AG10803 (cell line): ENCODE measurements around the gene PINLYP.

Experiments
- DNase-seq: peaks from one replicate; pipeline ENCODE4 v3.0.0; 2010; ENCODE audit warnings: low read depth
- H3K4me3 ChIP-seq: 2 replicates; pipeline ENCODE4 v1.5.1; 2011; ENCODE audit warnings: mild to moderate bottlenecking, low read length, control low read depth
- TF ChIP-seq, protein P1 (sequence below): conservative IDR thresholded peaks from 2 replicates; pipeline ENCODE4 v1.5.1; 2011; ENCODE audit warnings: mild to moderate bottlenecking, low read length, control low read depth, inconsistent platforms

Gene PINLYP

DNA sequence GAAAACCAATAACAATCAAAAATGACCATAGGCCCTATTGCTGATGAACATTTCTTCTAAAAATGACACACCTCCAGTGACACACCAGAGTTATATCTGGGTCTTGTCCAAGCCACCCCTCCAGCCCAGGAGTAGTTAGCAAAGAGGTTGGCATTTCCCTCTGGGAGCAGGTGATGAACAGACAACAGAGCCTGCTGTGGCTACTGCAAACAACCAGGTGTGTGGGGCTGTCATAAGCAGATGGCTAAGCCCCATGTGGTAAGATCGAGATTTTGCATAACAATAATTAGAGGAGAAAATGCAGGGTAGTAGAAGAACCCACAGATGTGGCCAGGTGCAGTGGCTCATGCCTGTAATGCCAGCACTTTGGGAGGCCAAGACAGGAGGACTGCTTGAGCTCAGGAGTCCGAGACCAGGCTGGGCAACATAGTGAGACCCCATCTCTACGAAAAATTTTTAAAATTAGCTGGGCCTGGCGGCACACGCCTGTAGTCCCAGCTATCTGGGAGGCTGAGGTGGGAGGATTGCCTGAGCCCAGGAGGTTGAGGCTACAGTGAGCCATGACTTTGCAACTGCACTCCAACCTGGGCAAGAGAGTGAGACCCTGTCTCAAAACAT is 5.3 kb upstream of the PINLYP start:
- no peak for DNase-seq
- TF ChIP-seq, protein P1, sequence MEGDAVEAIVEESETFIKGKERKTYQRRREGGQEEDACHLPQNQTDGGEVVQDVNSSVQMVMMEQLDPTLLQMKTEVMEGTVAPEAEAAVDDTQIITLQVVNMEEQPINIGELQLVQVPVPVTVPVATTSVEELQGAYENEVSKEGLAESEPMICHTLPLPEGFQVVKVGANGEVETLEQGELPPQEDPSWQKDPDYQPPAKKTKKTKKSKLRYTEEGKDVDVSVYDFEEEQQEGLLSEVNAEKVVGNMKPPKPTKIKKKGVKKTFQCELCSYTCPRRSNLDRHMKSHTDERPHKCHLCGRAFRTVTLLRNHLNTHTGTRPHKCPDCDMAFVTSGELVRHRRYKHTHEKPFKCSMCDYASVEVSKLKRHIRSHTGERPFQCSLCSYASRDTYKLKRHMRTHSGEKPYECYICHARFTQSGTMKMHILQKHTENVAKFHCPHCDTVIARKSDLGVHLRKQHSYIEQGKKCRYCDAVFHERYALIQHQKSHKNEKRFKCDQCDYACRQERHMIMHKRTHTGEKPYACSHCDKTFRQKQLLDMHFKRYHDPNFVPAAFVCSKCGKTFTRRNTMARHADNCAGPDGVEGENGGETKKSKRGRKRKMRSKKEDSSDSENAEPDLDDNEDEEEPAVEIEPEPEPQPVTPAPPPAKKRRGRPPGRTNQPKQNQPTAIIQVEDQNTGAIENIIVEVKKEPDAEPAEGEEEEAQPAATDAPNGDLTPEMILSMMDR: no peak
- no peak overlapping the region for H3K4me3 ChIP-seq

DNA sequence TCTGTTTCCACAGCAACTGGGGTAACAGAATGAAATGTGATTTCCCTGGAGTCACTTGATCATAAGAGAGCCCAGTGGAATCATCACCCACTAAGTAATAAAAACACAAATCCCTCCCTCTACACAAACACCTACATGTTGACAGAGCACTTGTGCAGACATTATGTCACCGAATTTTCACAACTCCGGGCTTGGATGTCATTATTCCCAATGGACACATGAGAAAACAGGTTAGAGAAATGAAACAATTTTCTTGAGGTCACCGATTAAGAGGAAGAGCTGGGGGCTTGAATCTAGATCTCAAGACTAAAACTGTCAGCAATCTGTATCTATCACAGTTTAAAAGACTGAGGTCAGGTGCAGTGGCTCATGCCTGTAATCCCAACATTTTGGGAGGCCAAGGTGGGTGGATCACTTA is 3.4 kb upstream of the PINLYP start:
- TF ChIP-seq, protein P1: no peak
- no peak overlapping the region for H3K4me3 ChIP-seq
- no peak for DNase-seq

DNA sequence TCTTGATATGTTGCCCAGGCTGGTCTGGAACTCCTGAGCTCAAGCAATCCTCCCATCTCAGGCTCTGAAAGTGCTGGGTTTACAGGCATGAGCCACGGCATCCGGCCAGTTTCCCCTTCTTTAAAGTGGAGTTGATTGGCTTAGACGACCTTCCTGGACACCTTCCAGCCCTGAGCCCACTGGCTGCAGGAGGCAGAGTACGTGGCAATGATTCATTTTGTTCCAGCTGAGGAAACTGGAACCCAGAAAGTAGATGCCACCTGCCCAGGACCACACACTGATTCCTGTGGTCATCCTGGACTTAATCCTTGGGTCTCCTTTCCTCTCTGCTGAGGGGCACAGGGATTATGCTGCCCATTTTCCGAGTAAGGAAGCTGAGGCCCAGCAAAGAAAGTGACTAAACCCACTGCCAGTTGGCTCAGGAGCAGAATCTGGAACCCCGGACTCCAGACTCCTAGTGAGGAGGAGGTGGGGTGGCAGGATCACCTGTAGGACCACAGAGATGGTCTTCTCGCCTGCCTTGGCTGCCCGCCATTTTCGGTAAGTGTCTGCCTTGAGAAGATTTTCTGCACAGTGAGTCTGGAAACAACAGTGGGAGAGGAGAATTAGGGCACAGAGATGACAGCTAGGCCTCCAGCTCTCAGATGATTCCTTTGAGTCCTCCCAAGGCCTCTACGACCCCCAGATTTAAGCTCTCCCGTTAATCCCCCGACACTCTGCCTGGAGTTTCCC is 1.0 kb upstream of the PINLYP start:
- TF ChIP-seq, protein P1: no peak
- no peak for DNase-seq
- H3K4me3 ChIP-seq: peak overlapping the region; percentile 94

DNA sequence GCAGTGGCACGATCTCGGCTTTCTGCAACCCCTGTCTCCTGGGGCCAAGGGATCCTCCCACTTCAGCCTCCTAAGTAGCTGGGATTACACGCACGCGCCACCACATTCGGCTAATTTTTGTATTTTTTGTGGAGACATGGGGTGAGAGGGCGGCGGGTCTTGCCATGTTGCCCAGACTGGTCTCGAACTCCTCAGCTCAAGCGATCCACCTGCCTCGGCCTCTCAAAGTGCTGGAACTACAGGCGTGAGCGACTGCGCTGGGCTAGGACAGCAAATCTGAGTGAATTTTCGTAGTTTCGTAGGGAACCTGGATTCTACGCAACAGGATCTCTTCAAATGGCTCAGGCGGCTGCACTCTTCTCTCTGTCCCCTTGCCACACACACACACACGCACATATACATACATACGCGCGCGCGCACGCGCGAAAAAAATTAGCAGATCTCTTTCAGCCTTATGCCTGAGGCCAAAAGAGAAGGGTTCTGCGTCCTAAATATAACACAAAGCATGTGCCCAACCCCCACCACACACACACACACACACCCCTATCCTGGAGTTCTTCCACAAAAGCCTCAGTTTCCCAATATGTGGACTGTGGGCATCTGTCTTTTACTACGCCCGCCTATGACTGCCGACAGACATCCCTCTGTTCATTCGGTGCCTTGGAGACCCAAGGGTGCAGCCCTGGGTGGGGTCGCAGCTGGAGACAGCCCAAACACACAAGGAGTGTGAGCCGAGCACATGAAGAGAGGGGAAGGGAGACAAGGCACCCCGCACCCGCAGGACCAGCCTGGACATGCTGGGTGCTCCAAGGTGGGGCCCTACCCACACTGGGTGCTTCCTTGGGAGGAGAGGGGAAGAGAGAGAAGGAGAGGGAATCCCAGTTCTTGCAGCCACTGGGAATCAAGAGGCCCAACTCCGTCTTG is 616 bp downstream of the PINLYP start:
- TF ChIP-seq, protein P1: no peak
- peak overlapping the region; percentile 60 for H3K4me3 ChIP-seq
- no peak for DNase-seq

DNA sequence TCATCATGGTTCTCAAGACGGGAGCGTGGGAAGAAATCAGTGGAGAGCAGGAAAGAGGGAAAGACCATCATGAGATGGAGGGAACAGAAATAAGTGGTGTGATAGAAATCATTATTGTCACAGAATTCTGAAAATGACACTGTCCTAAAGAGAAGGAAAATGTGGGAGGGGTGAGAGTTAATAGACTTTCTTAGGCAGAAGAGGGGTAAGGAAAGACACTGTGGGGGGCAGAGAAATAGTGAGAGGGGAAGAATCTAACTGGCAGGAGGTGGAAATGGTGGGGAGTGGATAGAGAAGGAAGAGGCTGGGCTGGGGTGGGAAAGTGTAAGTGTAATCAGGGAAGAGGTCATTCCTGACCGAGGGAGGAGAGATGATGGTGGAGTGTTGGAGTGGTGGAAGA is 3.2 kb downstream of the PINLYP start:
- DNase-seq: no peak
- TF ChIP-seq, protein P1: no peak
- H3K4me3 ChIP-seq: no peak overlapping the region

DNA sequence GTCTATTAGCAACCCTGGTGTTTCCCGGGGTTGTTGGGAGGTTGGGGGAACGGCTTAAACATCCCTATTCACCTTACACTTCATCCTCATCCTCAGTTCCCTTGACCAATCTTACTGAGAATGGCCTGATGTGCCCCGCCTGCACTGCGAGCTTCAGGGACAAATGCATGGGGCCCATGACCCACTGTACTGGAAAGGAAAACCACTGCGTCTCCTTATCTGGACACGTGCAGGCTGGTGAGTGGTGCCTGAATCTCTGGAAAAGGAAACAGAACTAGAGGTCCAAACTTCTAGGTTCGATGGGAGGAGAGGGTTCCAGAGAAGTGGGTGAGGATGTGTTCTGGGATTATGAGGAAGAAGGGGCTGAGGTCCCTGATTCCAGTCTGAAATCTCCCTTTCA is 5.9 kb downstream of the PINLYP start:
- DNase-seq: no peak
- H3K4me3 ChIP-seq: no peak overlapping the region
- TF ChIP-seq, protein P1: no peak
